Measurements from ENCODE around the gene POMC. TPM values are rescaled to one million over a fixed set of nuclear protein-coding genes. Genes with fewer than 3 reads are reported as not detected.
"Not testable (repeated sequence)": the region's sequence is repeated elsewhere in the genome, so short reads cannot be mapped to it uniquely, and the experiment has no call there.

Gene POMC
- total and polyA plus RNA-seq, 10 donors = 2.4 to 9.8 (median 4.0) TPM

DNA sequence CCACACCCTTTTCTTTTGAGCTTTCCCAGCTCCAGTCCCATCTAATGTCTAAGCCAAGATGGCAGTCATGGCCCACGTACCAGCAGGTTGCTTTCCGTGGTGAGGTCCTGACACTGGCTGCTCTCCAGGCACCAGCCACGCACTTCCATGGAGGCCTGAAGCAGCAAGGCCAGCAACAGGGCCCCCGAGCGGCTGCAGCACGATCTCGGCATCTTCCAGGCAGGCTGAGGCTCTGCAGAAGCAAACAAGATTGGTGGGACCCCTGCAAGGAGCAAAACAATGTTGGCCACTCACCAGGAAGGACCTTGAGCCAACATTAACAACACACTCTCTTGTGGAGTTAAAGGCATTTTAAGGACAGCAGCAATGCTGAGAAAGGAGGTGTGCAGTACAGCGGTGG, 3.8 kb downstream of the POMC start:
- peaks cover 6 to 33% (median 26%) of the 10 kb centered on the region in 7 donors for H3K27me3 ChIP-seq (replicated peaks in 1 of 7)
- no peaks in the 10 kb centered on the region for H3K9me3 ChIP-seq
- intact Hi-C loops (cut with DNase I; ENCODE audit: low total_unique reads) = no loop called here
- peaks cover 12 to 61% (median 27%) of the 10 kb centered on the region in 6 donors for H3K4me1 ChIP-seq
- WGBS, 5 donors = 84 to 87% (median 85%) methylated on average over 8 of the region's 8 CpGs
- no peak overlapping the region for H3K27ac ChIP-seq
- TF ChIP-seq, protein P1, sequence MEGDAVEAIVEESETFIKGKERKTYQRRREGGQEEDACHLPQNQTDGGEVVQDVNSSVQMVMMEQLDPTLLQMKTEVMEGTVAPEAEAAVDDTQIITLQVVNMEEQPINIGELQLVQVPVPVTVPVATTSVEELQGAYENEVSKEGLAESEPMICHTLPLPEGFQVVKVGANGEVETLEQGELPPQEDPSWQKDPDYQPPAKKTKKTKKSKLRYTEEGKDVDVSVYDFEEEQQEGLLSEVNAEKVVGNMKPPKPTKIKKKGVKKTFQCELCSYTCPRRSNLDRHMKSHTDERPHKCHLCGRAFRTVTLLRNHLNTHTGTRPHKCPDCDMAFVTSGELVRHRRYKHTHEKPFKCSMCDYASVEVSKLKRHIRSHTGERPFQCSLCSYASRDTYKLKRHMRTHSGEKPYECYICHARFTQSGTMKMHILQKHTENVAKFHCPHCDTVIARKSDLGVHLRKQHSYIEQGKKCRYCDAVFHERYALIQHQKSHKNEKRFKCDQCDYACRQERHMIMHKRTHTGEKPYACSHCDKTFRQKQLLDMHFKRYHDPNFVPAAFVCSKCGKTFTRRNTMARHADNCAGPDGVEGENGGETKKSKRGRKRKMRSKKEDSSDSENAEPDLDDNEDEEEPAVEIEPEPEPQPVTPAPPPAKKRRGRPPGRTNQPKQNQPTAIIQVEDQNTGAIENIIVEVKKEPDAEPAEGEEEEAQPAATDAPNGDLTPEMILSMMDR (IDR thresholded peaks at IDR 0.05 in 8 of 11, conservative IDR thresholded peaks at IDR 0.05 in 3 of 11) = no peak
- no peak for TF ChIP-seq POLR2A (IDR thresholded peaks at IDR 0.05)
- no peak for TF ChIP-seq POLR2AphosphoS5 (IDR thresholded peaks at IDR 0.05)
- no peak overlapping the region for H3K4me3 ChIP-seq
- DNase-seq = peak; percentile 52
- no peaks in the 10 kb centered on the region for H3K36me3 ChIP-seq

DNA sequence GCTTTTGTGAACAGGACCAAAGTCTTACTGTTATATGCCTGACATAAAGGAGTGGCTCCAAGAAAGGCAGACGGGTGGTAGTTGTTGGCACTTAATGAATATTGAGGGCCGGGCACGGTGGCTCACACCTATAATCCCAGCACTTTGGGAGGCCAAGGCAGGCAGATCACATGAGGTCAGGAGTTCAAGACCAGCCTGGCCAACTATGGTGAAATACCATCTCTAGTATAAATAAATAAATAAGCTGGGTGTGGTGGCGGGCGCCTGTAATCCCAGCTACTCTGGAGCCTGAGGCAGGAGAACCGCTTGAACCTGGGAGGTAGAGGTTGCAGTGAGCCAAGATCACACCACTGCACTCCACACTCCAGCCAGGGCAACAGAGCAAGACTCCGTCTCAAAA, 6.3 kb downstream of the POMC start:
- H3K36me3 ChIP-seq; intact Hi-C loops (cut with DNase I; ENCODE audit: low total_unique reads); H3K27me3 ChIP-seq (replicated peaks in 1 of 7); H3K9me3 ChIP-seq: not testable (repeated sequence)
- Histone ChIP-seq H3K4me3 (peak overlapping the region in 1 of 8 donors; percentile 72), H3K4me1 (peaks cover 6 to 46% (median 13%) of the 10 kb centered on the region in 6 donors), H3K27ac (peak overlapping the region in 4 of 8 donors; percentile 86 to 92 (median 89))
- DNase-seq = peak; percentile 51
- 97 to 99% (median 98%) methylated on average over 7 of the region's 7 CpGs for WGBS, 5 donors

DNA sequence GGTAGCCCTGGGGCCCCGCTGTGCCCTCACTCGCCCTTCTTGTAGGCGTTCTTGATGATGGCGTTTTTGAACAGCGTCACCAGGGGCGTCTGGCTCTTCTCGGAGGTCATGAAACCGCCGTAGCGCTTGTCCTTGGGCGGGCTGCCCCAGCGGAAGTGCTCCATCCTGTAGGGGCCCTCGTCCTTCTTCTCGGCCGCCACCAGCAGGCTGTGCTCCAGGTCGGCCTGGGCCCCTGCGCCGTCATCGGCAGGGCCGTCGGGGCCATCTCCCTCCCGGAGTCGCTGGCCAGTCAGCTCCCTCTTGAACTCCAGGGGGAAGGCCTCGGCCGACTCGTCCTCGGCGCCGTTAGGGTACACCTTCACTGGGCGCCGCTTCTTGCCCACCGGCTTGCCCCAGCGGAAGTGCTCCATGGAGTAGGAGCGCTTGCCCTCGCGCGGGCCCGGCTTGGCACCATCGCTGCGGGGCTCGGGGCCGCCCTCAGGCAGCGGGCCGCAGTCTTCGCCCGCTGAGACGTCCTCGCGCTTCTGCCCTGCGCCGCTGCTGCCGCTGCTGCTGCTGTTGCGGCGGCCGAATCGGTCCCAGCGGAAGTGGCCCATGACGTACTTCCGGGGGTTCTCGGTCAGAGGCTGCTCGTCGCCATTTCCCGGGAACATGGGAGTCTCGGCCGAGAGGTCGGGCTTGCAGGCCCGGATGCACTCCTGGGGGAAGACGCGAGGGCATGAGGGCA, 7.2 kb downstream of the POMC start:
- Histone ChIP-seq H3K27ac (peak overlapping the region; percentile 76 to 92 (median 86)), H3K27me3 (replicated peaks in 1 of 7) (peaks cover 0 to 4% (median 0%) of the 10 kb centered on the region in 7 donors), H3K4me1 (peaks cover 6 to 40% (median 12%) of the 10 kb centered on the region in 6 donors), H3K36me3 (peaks cover 0 to 3% (median 0%) of the 10 kb centered on the region in 6 donors), H3K4me3 (peak overlapping the region; percentile 31 to 72 (median 41)), H3K9me3 (no peaks in the 10 kb centered on the region)
- peak; percentile 94 for DNase-seq
- TF ChIP-seq, protein P1 (IDR thresholded peaks at IDR 0.05 in 8 of 11, conservative IDR thresholded peaks at IDR 0.05 in 3 of 11) = peak in 1 of 11 experiments; percentile 19
- TF ChIP-seq POLR2AphosphoS5 (IDR thresholded peaks at IDR 0.05) = peak; percentile 74 to 90 (median 79)
- no peak for TF ChIP-seq POLR2A (IDR thresholded peaks at IDR 0.05)
- intact Hi-C loops (cut with DNase I; ENCODE audit: low total_unique reads) = no loop called here
- 26 to 65% (median 36%) methylated on average over 25 to 69 of the region's 69 CpGs for WGBS, 5 donors

DNA sequence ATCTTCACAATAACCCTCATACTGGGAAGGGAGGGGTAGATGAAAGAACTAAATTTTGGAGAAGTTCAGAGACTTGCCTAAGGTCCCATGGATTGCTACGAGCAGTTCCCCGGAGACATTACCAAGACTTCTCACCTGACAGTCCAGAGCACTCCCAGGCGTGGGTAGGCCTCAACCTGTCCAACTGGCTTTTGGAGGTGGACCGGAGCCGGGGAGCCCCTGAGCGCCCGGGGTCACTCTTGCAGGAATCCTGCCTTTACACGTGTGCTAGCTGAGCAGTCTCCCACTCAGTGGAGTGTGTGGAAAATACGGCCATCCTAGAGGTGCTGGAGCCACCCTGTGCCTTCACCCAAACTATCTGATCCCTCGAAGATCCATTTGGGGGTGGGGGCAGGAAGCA, 8.0 kb downstream of the POMC start:
- H3K4me1 ChIP-seq = peaks cover 0 to 31% (median 7%) of the 10 kb centered on the region in 6 donors
- no peak for TF ChIP-seq POLR2AphosphoS5 (IDR thresholded peaks at IDR 0.05)
- TF ChIP-seq, protein P1 (IDR thresholded peaks at IDR 0.05 in 8 of 11, conservative IDR thresholded peaks at IDR 0.05 in 3 of 11) = no peak
- no peak for TF ChIP-seq POLR2A (IDR thresholded peaks at IDR 0.05)

More for the DNA sequence above, 8.0 kb downstream of the POMC start:
- whole genome bisulfite sequencing, 5 donors = 86 to 92% (median 90%) methylated on average over 10 of the region's 10 CpGs
- no peaks in the 10 kb centered on the region for H3K9me3 ChIP-seq
- peak overlapping the region in 2 of 8 donors; percentile 50 to 72 for H3K4me3 ChIP-seq
- H3K27me3 ChIP-seq (replicated peaks in 1 of 7) = peaks cover 0 to 4% (median 0%) of the 10 kb centered on the region in 7 donors
- peak; percentile 71 for DNase-seq
- peak overlapping the region in 6 of 8 donors; percentile 76 to 92 (median 86) for H3K27ac ChIP-seq
- H3K36me3 ChIP-seq = peaks cover 0 to 12% (median 0%) of the 10 kb centered on the region in 6 donors
- intact Hi-C loops (cut with DNase I; ENCODE audit: low total_unique reads) = no loop called here
